GM12872 (cell line): ENCODE results near the gene TSHZ2.

Source experiments
- CTCF ChIP-seq: IDR thresholded peaks from 3 replicates; pipeline ENCODE4 v1.5.1; 2011; ENCODE audit warnings: low read depth, mild to moderate bottlenecking, low read length, moderate library complexity; ENCODE audit not compliant: insufficient read depth

The TSHZ2 gene

DNA sequence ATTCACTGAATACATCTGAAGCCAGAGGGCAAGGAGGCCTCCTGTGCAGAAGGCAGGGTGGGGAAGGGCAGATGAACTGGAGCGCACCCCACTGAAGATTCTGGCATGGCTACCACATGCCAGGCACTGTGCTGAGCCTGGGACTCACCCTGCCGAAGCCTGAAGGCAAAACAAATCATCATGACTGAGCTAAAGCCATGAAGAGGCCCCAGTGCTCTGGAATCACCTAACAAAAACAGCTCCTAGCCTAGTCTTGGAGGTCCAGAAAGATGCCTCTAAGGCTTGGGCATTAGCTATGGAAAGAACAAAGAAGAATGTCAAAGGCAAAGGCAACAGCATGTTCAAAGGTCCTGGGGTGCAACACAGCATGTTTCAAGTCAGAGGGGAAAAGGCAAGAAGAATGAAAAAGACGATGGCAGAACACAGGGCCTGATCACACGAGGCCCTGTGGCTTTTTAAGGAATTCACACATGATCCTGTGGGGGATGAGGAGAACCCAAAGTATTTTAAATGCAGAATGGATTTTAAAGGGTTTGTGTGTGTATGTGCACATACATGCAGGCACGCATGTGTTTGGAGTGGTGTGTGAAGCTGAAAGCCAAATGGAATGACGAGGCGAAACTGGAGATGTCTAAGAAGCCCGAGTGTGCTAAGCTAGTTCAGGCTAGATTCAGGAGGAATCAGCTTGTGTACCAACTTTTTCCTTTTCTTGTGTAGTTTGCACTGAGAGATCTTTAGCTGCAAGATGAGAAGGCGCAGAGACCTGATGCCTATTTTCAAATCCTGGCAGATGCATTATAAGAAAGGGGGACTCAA, 360.1 kb downstream of the TSHZ2 start:
- no peak for TF ChIP-seq CTCF

- no peak for TF ChIP-seq CTCF
Observed at GRCh38 chr20:53334861-53335260, 362.7 kb downstream of the TSHZ2 start.

DNA sequence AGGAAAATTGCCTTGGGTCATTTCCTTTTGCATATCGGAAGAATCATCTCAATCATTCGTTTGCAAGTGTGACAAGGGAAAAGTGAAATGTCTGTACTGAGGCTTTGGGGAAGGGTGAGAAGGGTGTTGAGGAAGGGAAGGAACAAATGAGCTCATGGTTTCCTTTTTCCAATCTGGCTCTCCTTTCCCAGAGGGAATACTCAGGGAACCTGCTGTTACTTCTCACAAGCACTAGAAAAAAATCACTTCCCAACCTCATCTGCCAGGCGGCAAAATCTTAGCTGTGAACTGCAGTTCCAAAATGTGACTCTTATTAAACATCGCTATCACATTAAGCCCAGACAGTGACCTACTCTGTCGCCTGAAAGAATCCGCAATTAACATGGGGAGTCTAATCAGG, 363.4 kb downstream of the TSHZ2 start:
- TF ChIP-seq CTCF = no peak

- TF ChIP-seq CTCF = no peak
Observed at GRCh38 chr20:53336892-53337291, 364.7 kb downstream of the TSHZ2 start.

DNA sequence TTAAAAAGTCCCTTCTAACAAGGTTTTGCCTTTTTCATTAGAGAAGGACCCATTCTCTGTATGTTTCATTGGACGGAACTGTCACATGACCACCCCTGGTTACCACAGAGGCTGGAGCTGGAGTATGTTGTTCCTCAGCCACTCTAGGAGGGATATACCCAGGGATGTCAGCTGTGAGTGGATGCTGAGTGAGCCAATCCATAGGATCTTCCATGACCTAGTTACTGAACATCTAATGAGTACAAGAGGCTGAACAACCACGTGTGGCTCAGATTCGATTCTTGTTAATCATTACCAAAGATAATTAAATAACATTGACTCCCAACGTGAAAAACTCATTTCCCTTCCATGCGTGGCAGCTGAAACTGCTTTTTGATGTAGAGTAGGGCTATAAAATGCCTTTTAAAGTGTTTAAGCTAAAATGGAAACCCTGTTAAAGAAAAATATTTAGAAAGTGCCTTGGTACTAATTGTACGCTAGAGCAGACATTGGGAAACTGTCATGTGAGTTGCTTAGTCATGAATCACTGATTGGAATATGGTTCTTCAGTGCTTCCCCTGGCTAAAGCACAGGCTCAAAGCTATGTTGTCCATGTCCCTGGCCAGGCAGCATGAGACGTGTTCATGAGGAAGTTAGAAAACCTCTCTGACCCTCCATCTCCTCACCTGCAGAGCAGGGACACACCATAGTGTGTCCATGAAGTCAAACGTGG, 365.4 kb downstream of the TSHZ2 start:
- no peak for TF ChIP-seq CTCF

DNA sequence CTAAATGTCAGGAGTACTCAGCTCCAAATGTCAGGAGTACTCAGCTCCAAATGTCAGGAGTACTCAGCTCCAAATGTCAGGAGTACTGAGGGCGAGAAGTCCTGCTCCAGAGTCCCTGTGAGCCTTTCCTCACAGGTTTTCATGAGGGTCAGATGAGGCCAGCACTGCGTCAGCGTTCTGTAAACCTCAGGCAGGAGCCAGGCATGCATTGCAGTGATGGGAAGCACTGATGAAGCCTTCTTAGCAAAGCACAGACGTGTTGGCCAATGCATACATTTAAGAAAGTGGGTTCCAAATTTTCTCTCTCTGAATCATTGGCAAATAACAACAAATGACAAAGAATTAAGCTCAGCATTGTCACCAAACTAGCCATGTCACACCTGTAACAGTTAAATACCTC, 366.6 kb downstream of the TSHZ2 start:
- TF ChIP-seq CTCF = no peak

GRCh38 chr20:53342429-53342828, 370.3 kb downstream of the TSHZ2 start:
- TF ChIP-seq CTCF = no peak
